ENCODE measurements around the gene NUDT8.
"Not testable (repeated sequence)": the region's sequence is repeated elsewhere in the genome, so short reads cannot be mapped to it uniquely, and the experiment has no call there.

- TF ChIP-seq CTCF (IDR thresholded peaks at IDR 0.05; ENCODE audit: insufficient read depth, low read depth, low read length); EZH2 (IDR thresholded peaks at IDR 0.05; ENCODE audit: insufficient read depth, low read length): not testable (repeated sequence)
Observed at GRCh38 chr11:67597458-67597857, 32.3 kb downstream of the NUDT8 start.

Data from astrocyte (in vitro differentiated cells and primary cell).